Heart right ventricle (tissue), 16 donors: ENCODE results near the gene SKI. TPM values are rescaled to one million over a fixed set of nuclear protein-coding genes. Genes with fewer than 3 reads are reported as not detected.
"Not testable (repeated sequence)": the region's sequence is repeated elsewhere in the genome, so short reads cannot be mapped to it uniquely, and the experiment has no call there.

Experiments
- ATAC-seq, 8 donors: fragments of 200-7000 bp; cut with Tn5 transposase; one replicate each; pipeline ENCODE4 v1.9.1; 2020; ENCODE audit warnings: mild to moderate bottlenecking in 8 of 8, moderate library complexity in 8 of 8, moderate number of reproducible peaks in 1 of 8
- DNase-seq, 2 donors: peaks; one replicate each; pipeline ENCODE4 v3.0.0-alpha.2; 2020
- H3K27ac ChIP-seq, 10 donors: fragments of 200-600 bp; sonication (generic) in 2 of 10; one replicate each; pipeline versions ENCODE4 v1.5.0 to v1.8.0; 2020 to 2022; ENCODE audit warnings: mild to moderate bottlenecking in 3 of 10
- H3K27me3 ChIP-seq, 7 donors: fragments of 200-600 bp; one replicate each; pipeline ENCODE4 v1.8.0; 2021 to 2022; ENCODE audit warnings: mild to moderate bottlenecking in 2 of 7
- H3K36me3 ChIP-seq, 9 donors: fragments of 200-600 bp; sonication (generic) in 1 of 9; one replicate each; pipeline versions ENCODE4 v1.5.0 to v1.8.0; 2020 to 2022; ENCODE audit warnings: mild to moderate bottlenecking in 2 of 9
- H3K4me1 ChIP-seq, 9 donors: fragments of 200-600 bp; sonication (generic) in 1 of 9; one replicate each; pipeline versions ENCODE4 v1.5.0 to v1.8.0; 2020 to 2022; ENCODE audit warnings: mild to moderate bottlenecking in 4 of 9
- H3K4me3 ChIP-seq, 10 donors: fragments of 200-600 bp; sonication (generic) in 2 of 10; one replicate each; pipeline versions ENCODE4 v1.5.0 to v1.8.0; 2020 to 2022; ENCODE audit warnings: mild to moderate bottlenecking in 7 of 10, moderate library complexity in 2 of 10
- H3K9me3 ChIP-seq, 11 donors: fragments of 200-600 bp in 10 of 11; sonication (generic) in 2 of 11; one replicate each; pipeline versions ENCODE4 v1.5.0 to v1.8.0; 2013 to 2022; ENCODE audit warnings: mild to moderate bottlenecking in 2 of 11, control low read depth in 1 of 11, moderate library complexity in 1 of 11
- CTCF ChIP-seq, 9 donors: fragments of 200-600 bp; sonication (generic) in 2 of 9; IDR thresholded peaks; one replicate each; pipeline versions ENCODE4 v1.5.0 to v1.8.0; 2021 to 2022; ENCODE audit warnings: antibody characterized with exemption in 9 of 9, mild to moderate bottlenecking in 5 of 9, moderate library complexity in 1 of 9
- WGBS, 2 donors: extraction: QIAGEN DNeasy Blood & Tissue Kit; methylation state at CpG; one replicate each; pipeline ENCODE4 v1.1.7; 2013; ENCODE audit warnings: inconsistent platforms in 1 of 2; 5-methylcytosine and 5-hydroxymethylcytosine counted together
- intact Hi-C, 10 donors: fragments of 100-400 bp; cut with DNase I; formaldehyde crosslinking; loops; one replicate each; pipeline versions ENCODE4 v1.11.1 to v1.14.2; 2022
- polyA plus RNA-seq, 2 donors: library from polyadenylated mRNA; stranded (reverse); fragments of 200-250 nt; gene quantifications; one replicate each; pipeline ENCODE4 v1.2.3, GENCODE V29; 2013
- total RNA-seq, 10 donors: library from RNA; stranded (reverse); fragmentation: NEBNext Ultra II Directional in 3 of 10; extraction: Animal tissue kit (Norgen Biotek cat#: 25700) in 3 of 10; gene quantifications; one replicate each; pipeline versions ENCODE4 v1.2.1 to v1.2.4, GENCODE V29; 2021 to 2023
- donor health status: Arrhythmogenic right ventricular cardiomyopathy.
- donor health status: ischemic (EF 13 %, LVEDD 7.1; RV severe dilation, severe dysfunction).
- donor health status: healthy with polysubstance abuse.
- donor health status: DM: no; HTN: yes; CAD: no.
- donor health status: DM: no; HTN: no; CAD: no.
- donor health status: ischemic (EF 25% LVEDD 6.9; RV normal size, moderate dysfunction).
- donor health status: ischemic (EF 25% LVEDD 5.7; RV mildly dilated, moderate dysfunction).
- donor health status: healthy.
- donor health status: DM: yes; HTN: yes; CAD: no.
- donor health status: Ischemic cardiomyopathy.
- donor health status: ischemic (EF 35%, LVEDD 5.7; RV mildly dilated, moderate dysfunction).
- donor health status: nonischemic (EF 11% LVEDD 7.7; RV severe dilation, severe dysfunction).
- donor health status: DM: yes; HTN: yes; CAD: no.
- donor health status: PGD.
- donor health status: ischemic (EF 29% LVEDD 5.4; RV normal size, mild dysfunction).
- donor health status: nonischemic (EF 23%, LVEDD 6.1; RV moderate dilation, normal function).

The SKI gene
- total and polyA plus RNA-seq, 12 donors = 13.8 to 50.9 (median 35.6) TPM

- DNase-seq (no peak), ATAC-seq (peak in 6 of 8 donors; percentile 8 to 25 (median 19))
- Histone ChIP-seq H3K36me3 (no peaks in the 10 kb centered on the region), H3K4me3 (no peak overlapping the region), H3K9me3 (no peaks in the 10 kb centered on the region), H3K27me3 (no peaks in the 10 kb centered on the region), H3K4me1 (peaks cover 8 to 18% (median 10%) of the 10 kb centered on the region in 9 donors), H3K27ac (peak overlapping the region in 5 of 10 donors; percentile 18 to 49 (median 34))
- TF ChIP-seq CTCF (IDR thresholded peaks at IDR 0.05) = no peak
- WGBS, 2 donors = 67 to 73% methylated on average over 11 of the region's 11 CpGs
- intact Hi-C loops = loop anchor here in 1 of 10 donors (5.0 kb wide), 1 partner anchor 46 kb away; no protein-coding TSS in a partner anchor
Measured at GRCh38 chr1:2331200-2331544, 103.1 kb downstream of the SKI start.

GRCh38 chr1:2331580-2331979 lies 103.5 kb downstream of the SKI start:
- H3K36me3 ChIP-seq, H3K27me3 ChIP-seq, DNase-seq, H3K4me3 ChIP-seq, ATAC-seq, H3K9me3 ChIP-seq: not testable (repeated sequence)
- intact Hi-C loops = loop anchor here in 1 of 10 donors (5.0 kb wide), 1 partner anchor 46 kb away; no protein-coding TSS in a partner anchor
- WGBS, 2 donors = 91 to 96% methylated on average over 16 to 33 of the region's 33 CpGs
- H3K27ac ChIP-seq = peak overlapping the region in 3 of 10 donors; percentile 34 to 49 (median 36)
- peaks cover 8 to 18% (median 10%) of the 10 kb centered on the region in 9 donors for H3K4me1 ChIP-seq

GRCh38 chr1:2334366-2334765 lies 106.2 kb downstream of the SKI start:
- ATAC-seq = no peak
- Histone ChIP-seq H3K27me3 (no peaks in the 10 kb centered on the region), H3K36me3 (no peaks in the 10 kb centered on the region), H3K9me3 (no peaks in the 10 kb centered on the region), H3K4me1 (peaks cover 8 to 18% (median 10%) of the 10 kb centered on the region in 9 donors), H3K27ac (no peak overlapping the region), H3K4me3 (no peak overlapping the region)
- no peak for TF ChIP-seq CTCF (IDR thresholded peaks at IDR 0.05)
- intact Hi-C loops = loop anchor here in 1 of 10 donors (5.0 kb wide), 1 partner anchor 43 kb away; no protein-coding TSS in a partner anchor
- 90 to 92% methylated on average over 21 of the region's 21 CpGs for WGBS, 2 donors
- DNase-seq = no peak

- ATAC-seq (no peak), DNase-seq (no peak)
- Histone ChIP-seq H3K27ac (no peak overlapping the region), H3K4me1 (peaks cover 7 to 15% (median 10%) of the 10 kb centered on the region in 9 donors), H3K36me3 (no peaks in the 10 kb centered on the region), H3K9me3 (no peaks in the 10 kb centered on the region), H3K4me3 (no peak overlapping the region), H3K27me3 (no peaks in the 10 kb centered on the region)
- no peak for TF ChIP-seq CTCF (IDR thresholded peaks at IDR 0.05)
- intact Hi-C loops = loop anchor here in 1 of 10 donors (5.0 kb wide), 1 partner anchor 42 kb away; no protein-coding TSS in a partner anchor
- WGBS, 2 donors = 76 to 83% methylated on average over 33 of the region's 33 CpGs
Measured at GRCh38 chr1:2334883-2335534, 106.9 kb downstream of the SKI start.
